H9 (cell line): ENCODE measurements around the gene LENG1. TPM values are rescaled to one million over a fixed set of nuclear protein-coding genes. Genes with fewer than 3 reads are reported as not detected.

Experiments used
- DNase-seq: peaks from one replicate; pipeline ENCODE4 v3.0.0-alpha.2; 2017
- H2AFZ ChIP-seq: one replicate; pipeline ENCODE4 v1.6.1; 2013; ENCODE audit warnings: mild to moderate bottlenecking, low read length, control low read depth, moderate library complexity
- H2AK5ac ChIP-seq: 2 replicates; pipeline ENCODE4 v1.6.1; 2013; ENCODE audit warnings: low read length, control low read depth, mixed read lengths; ENCODE audit not compliant: insufficient read length
- H2BK120ac ChIP-seq: one replicate; pipeline ENCODE4 v1.6.1; 2013; ENCODE audit warnings: low read depth, mild to moderate bottlenecking, low read length, control low read depth, inconsistent platforms; ENCODE audit not compliant: poor library complexity, severe bottlenecking
- H2BK12ac ChIP-seq: 2 replicates; pipeline ENCODE4 v1.6.1; 2013; ENCODE audit warnings: low read length, control low read depth, mixed read lengths, low read depth; ENCODE audit not compliant: insufficient read length
- H2BK15ac ChIP-seq: 2 replicates; pipeline ENCODE4 v1.6.1; 2013; ENCODE audit warnings: low read depth, low read length, control low read depth
- H2BK20ac ChIP-seq: one replicate; pipeline ENCODE4 v1.6.1; 2013; ENCODE audit warnings: low read depth, mild to moderate bottlenecking, low read length, control low read depth, inconsistent platforms; ENCODE audit not compliant: poor library complexity, severe bottlenecking
- H2BK5ac ChIP-seq: 2 replicates; pipeline ENCODE4 v1.6.1; 2013; ENCODE audit warnings: low read length, control low read depth, mixed read lengths; ENCODE audit not compliant: insufficient read length
- H3K14ac ChIP-seq: 2 replicates; pipeline ENCODE4 v1.6.1; 2013; ENCODE audit warnings: low read length, control low read depth; ENCODE audit not compliant: insufficient read depth
- H3K18ac ChIP-seq: 2 replicates; pipeline ENCODE4 v1.6.1; 2013; ENCODE audit warnings: low read depth, mild to moderate bottlenecking, mixed read lengths, low read length, control low read depth; ENCODE audit not compliant: insufficient read length
- H3K23ac ChIP-seq: 2 replicates; pipeline ENCODE4 v1.6.1; 2013; ENCODE audit warnings: low read length, control low read depth, mixed read lengths, low read depth; ENCODE audit not compliant: insufficient read length
- H3K23me2 ChIP-seq: 2 replicates; pipeline ENCODE4 v1.6.1; 2013; ENCODE audit warnings: low read depth, mild to moderate bottlenecking, mixed read lengths, low read length, control low read depth; ENCODE audit not compliant: insufficient read length, poor library complexity, severe bottlenecking
- H3K27ac ChIP-seq: 2 replicates; pipeline ENCODE4 v1.5.1; 2013; ENCODE audit warnings: low read length, control low read depth, mixed read lengths, low read depth; ENCODE audit not compliant: insufficient read length
- H3K27me3 ChIP-seq: 2 replicates; pipeline ENCODE4 v1.6.1; 2013; ENCODE audit warnings: low read length, control low read depth, inconsistent platforms; ENCODE audit not compliant: insufficient read depth
- H3K4ac ChIP-seq: 2 replicates; pipeline ENCODE4 v1.6.1; 2013; ENCODE audit warnings: low read depth, mild to moderate bottlenecking, control low read depth, inconsistent platforms, low read length, moderate library complexity
- H3K4me1 ChIP-seq: 2 replicates; pipeline ENCODE4 v1.6.1; 2013; ENCODE audit warnings: low read length, control low read depth, inconsistent platforms; ENCODE audit not compliant: insufficient read depth
- H3K4me2 ChIP-seq: 2 replicates; pipeline ENCODE4 v1.6.1; 2013; ENCODE audit warnings: low read length, control low read depth, mixed read lengths; ENCODE audit not compliant: insufficient read length, insufficient read depth
- H3K56ac ChIP-seq: 2 replicates; pipeline ENCODE4 v1.6.1; 2013; ENCODE audit warnings: low read depth, mild to moderate bottlenecking, mixed read lengths, low read length, control low read depth; ENCODE audit not compliant: insufficient read length
- H3K79me1 ChIP-seq: 2 replicates; pipeline ENCODE4 v1.6.1; 2013; ENCODE audit warnings: low read depth, mild to moderate bottlenecking, moderate library complexity, low read length, control low read depth, inconsistent platforms; ENCODE audit not compliant: insufficient read depth, poor library complexity, severe bottlenecking
- H3K79me2 ChIP-seq: 2 replicates; pipeline ENCODE4 v1.6.1; 2013; ENCODE audit warnings: low read length, control low read depth, inconsistent platforms; ENCODE audit not compliant: insufficient read depth
- H3K9ac ChIP-seq: 2 replicates; pipeline ENCODE4 v1.6.1; 2013; ENCODE audit warnings: low read length, control low read depth, mixed read lengths; ENCODE audit not compliant: insufficient read length; ENCODE audit errors: extremely low read depth
- H3K9me3 ChIP-seq: one replicate; pipeline ENCODE4 v1.6.1; 2013; ENCODE audit warnings: low read depth, low read length, inconsistent platforms; ENCODE audit not compliant: control insufficient read depth
- H3T11ph ChIP-seq: one replicate; pipeline ENCODE4 v1.6.1; 2013; ENCODE audit warnings: mild to moderate bottlenecking, low read length, control low read depth, inconsistent platforms
- H4K20me1 ChIP-seq: one replicate; pipeline ENCODE4 v1.6.1; 2013; ENCODE audit not compliant: control insufficient read depth, insufficient read length, insufficient read depth
- H4K5ac ChIP-seq: 2 replicates; pipeline ENCODE4 v1.6.1; 2013; ENCODE audit warnings: low read depth, mild to moderate bottlenecking, mixed read lengths, low read length, control low read depth; ENCODE audit not compliant: insufficient read length
- H4K8ac ChIP-seq: replicated peaks from 2 replicates; pipeline ENCODE4 v1.6.1; 2013; ENCODE audit warnings: low read length, control low read depth, mixed read lengths, low read depth; ENCODE audit not compliant: insufficient read length
- H4K91ac ChIP-seq: 2 replicates; pipeline ENCODE4 v1.6.1; 2013; ENCODE audit warnings: low read depth, mild to moderate bottlenecking, moderate library complexity, mixed read lengths, low read length, control low read depth; ENCODE audit not compliant: insufficient read length
- H3K27ac Mint-ChIP-seq, 3 experiments: 2 replicates in 2 of 3; 3 replicates in 1 of 3; pipeline ENCODE4 v1.8.0; 2020 to 2021; ENCODE audit warnings: mixed read lengths in 3 of 3, mild to moderate bottlenecking in 1 of 3, moderate library complexity in 1 of 3
- H3K27me3 Mint-ChIP-seq: 2 replicates; pipeline ENCODE4 v1.8.0; 2021; ENCODE audit warnings: low read depth, mild to moderate bottlenecking, moderate library complexity, mixed read lengths
- H3K36me3 Mint-ChIP-seq, 3 experiments: 2 replicates in 2 of 3; 3 replicates in 1 of 3; pipeline ENCODE4 v1.8.0; 2020 to 2021; ENCODE audit warnings: low read depth in 3 of 3, mixed read lengths in 3 of 3; ENCODE audit not compliant: insufficient read depth in 1 of 3
- H3K4me1 Mint-ChIP-seq, 2 experiments: 2 replicates each; pipeline ENCODE4 v1.8.0; 2020; ENCODE audit warnings: mixed read lengths in 2 of 2
- H3K4me3 Mint-ChIP-seq, 2 experiments: 2 replicates in 1 of 2; 3 replicates in 1 of 2; pipeline ENCODE4 v1.8.0; 2020 to 2021; ENCODE audit warnings: mild to moderate bottlenecking in 2 of 2, mixed read lengths in 2 of 2, moderate library complexity in 1 of 2
- H3K9me3 Mint-ChIP-seq, 2 experiments: 2 replicates in 1 of 2; 3 replicates in 1 of 2; pipeline ENCODE4 v1.8.0; 2020; ENCODE audit warnings: mild to moderate bottlenecking in 2 of 2, mixed read lengths in 2 of 2, moderate library complexity in 1 of 2
- WGBS: extraction: QIAGEN DNeasy Blood & Tissue Kit; methylation state at CpG from one replicate; pipeline ENCODE4 v1.1.7; 2013; ENCODE audit warnings: missing lambda C conversion rate, low lambda C conversion rate, mixed read lengths; ENCODE audit not compliant: insufficient read length; ENCODE audit errors: extremely low coverage; 5-methylcytosine and 5-hydroxymethylcytosine counted together
- total RNA-seq: library from RNA; stranded (reverse); gene quantifications from 2 replicates; pipeline ENCODE4 v1.2.1, GENCODE V29; 2021
- TF ChIP-seq, protein P1 (sequence below): fragments of 200-600 bp; sonication (generic); conservative IDR thresholded peaks from 3 replicates; pipeline ENCODE4 v1.8.0; 2021; ENCODE audit warnings: antibody characterized with exemption, mild to moderate bottlenecking

Gene LENG1
- total RNA-seq, 1 experiment from 2014 or later, result 7.1 TPM

DNA sequence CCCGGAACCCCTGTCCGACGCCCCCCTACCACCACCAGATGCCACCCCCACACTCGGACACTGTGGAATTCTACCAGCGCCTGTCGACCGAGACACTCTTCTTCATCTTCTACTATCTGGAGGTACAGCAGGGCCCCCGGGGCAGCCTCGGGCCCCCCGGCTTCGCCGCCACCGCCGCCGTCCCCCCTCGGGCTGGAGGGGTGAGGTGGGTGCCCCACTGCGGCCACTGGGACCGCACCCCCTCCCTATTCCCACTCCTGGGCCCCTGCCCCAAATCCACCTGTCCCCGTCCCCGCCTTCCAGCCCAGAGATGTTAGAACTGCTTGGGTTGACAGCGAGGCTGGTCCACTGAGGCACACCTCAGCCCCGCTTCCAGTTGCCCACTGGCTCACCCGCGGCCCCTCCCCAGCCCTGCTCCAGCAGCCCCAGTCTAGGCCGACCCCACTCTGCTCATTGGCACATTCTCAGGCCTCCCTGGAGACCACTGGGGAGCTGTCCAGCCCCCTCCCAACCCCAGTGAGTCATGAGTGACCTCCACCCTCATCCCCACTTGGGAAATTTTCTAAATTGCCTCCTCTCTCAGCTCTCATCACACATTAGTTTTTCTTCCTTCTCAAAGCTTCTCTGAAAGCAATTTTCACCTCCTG is 6.5 kb downstream of the LENG1 start:
- Histone ChIP-seq H3K27me3 (no peaks in the 10 kb centered on the region), H3K79me2 (no peaks in the 10 kb centered on the region), H3K27ac (no peak overlapping the region), H2BK20ac (no peak overlapping the region), H3K18ac (no peak overlapping the region), H3K4me2 (no peak overlapping the region), H4K5ac (no peak overlapping the region), H4K8ac (no peak overlapping the region), H4K91ac (no peak overlapping the region), H4K20me1 (no peaks in the 10 kb centered on the region), H2AK5ac (no peak overlapping the region), H3K4me1 (no peaks in the 10 kb centered on the region), H2BK15ac (no peak overlapping the region), H2AFZ (no peak overlapping the region), H2BK5ac (no peak overlapping the region), H3K9ac (no peak overlapping the region), H3K23ac (no peak overlapping the region), H2BK12ac (no peak overlapping the region), H3K56ac (no peak overlapping the region), H3K4ac (no peak overlapping the region), H3K9me3 (no peaks in the 10 kb centered on the region), H3K79me1 (no peaks in the 10 kb centered on the region), H3K14ac (no peak overlapping the region), H3K23me2 (no peaks in the 10 kb centered on the region), H3T11ph (no peak overlapping the region), H2BK120ac (no peak overlapping the region)
- Mint-ChIP-seq H3K4me1 (no peaks in the 10 kb centered on the region), H3K9me3 (no peaks in the 10 kb centered on the region), H3K4me3 (no peak overlapping the region; a peak in 1 of 5 replicates), H3K27me3 (no peaks in the 10 kb centered on the region; the same call in 1 of the 2 replicates), H3K36me3 (peaks cover 50 to 85% (median 84%) of the 10 kb centered on the region in 3 experiments), H3K27ac (peak overlapping the region in 1 of 3 experiments; percentile 28; a peak in 2 of 7 replicates)
- no CpG with 5 or more reads among the region's 25 CpGs for WGBS
- TF ChIP-seq, protein P1, sequence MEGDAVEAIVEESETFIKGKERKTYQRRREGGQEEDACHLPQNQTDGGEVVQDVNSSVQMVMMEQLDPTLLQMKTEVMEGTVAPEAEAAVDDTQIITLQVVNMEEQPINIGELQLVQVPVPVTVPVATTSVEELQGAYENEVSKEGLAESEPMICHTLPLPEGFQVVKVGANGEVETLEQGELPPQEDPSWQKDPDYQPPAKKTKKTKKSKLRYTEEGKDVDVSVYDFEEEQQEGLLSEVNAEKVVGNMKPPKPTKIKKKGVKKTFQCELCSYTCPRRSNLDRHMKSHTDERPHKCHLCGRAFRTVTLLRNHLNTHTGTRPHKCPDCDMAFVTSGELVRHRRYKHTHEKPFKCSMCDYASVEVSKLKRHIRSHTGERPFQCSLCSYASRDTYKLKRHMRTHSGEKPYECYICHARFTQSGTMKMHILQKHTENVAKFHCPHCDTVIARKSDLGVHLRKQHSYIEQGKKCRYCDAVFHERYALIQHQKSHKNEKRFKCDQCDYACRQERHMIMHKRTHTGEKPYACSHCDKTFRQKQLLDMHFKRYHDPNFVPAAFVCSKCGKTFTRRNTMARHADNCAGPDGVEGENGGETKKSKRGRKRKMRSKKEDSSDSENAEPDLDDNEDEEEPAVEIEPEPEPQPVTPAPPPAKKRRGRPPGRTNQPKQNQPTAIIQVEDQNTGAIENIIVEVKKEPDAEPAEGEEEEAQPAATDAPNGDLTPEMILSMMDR, result no peak
- DNase-seq, result no peak
